A549 (cell line): ENCODE data around the gene MAD1L1.

Source experiments
- EP300 ChIP-seq, 2 experiments: fragments of >200 bp; sonication (Bioruptor Twin); formaldehyde crosslinking; IDR thresholded peaks; 2 replicates in 1 of 2; 3 replicates in 1 of 2; pipeline ENCODE4 v1.6.1; 2016 to 2017
- FOSL2 ChIP-seq, 2 experiments: fragments of 450-650 bp in 1 of 2; fragments of >200 bp in 1 of 2; sonication (Bioruptor Twin) in 1 of 2; formaldehyde crosslinking; IDR thresholded peaks; 2 replicates each; pipeline versions ENCODE4 v1.5.0 to v1.6.1; 2016 to 2020; ENCODE audit warnings: mild to moderate bottlenecking in 1 of 2, moderate library complexity in 1 of 2
- HOXA7 ChIP-seq: fragments of 250-450 bp; sonication (Bioruptor Pico); IDR thresholded peaks from 2 replicates; pipeline ENCODE4 v1.5.0; 2020; ENCODE audit warnings: mild to moderate bottlenecking, moderate library complexity
- POLR2A ChIP-seq: IDR thresholded peaks from 2 replicates; pipeline ENCODE4 v1.6.1; 2012; ENCODE audit warnings: mild to moderate bottlenecking, low read length
- POLR2AphosphoS2 ChIP-seq: conservative IDR thresholded peaks from 2 replicates; pipeline ENCODE4 v1.6.1; 2012; ENCODE audit warnings: low read length, improper control_type of control experiment, inconsistent platforms
- RAD21 ChIP-seq, 2 experiments: fragments of >200 bp in 1 of 2; sonication (Bioruptor Twin) in 1 of 2; formaldehyde crosslinking in 1 of 2; IDR thresholded peaks in 1 of 2; conservative IDR thresholded peaks in 1 of 2; 2 replicates in 1 of 2; 3 replicates in 1 of 2; pipeline ENCODE4 v1.6.1; 2012 to 2018; ENCODE audit warnings: inconsistent platforms in 1 of 2
- SMC3 ChIP-seq: fragments of >200 bp; sonication (Bioruptor Twin); formaldehyde crosslinking; IDR thresholded peaks from 3 replicates; pipeline ENCODE4 v1.6.1; 2018; ENCODE audit warnings: inconsistent platforms
- ZFP36 ChIP-seq: fragments of 450-650 bp; IDR thresholded peaks from 2 replicates; pipeline ENCODE4 v1.6.1; 2014; ENCODE audit warnings: borderline replicate concordance; ENCODE audit not compliant: partially characterized antibody
- TF ChIP-seq, protein P1 (sequence below): IDR thresholded peaks from 2 replicates; pipeline ENCODE4 v1.6.1; 2012; ENCODE audit warnings: low read depth, borderline replicate concordance
- TF ChIP-seq, protein P2 (sequence below): fragments of >200 bp; sonication (Bioruptor Twin); formaldehyde crosslinking; IDR thresholded peaks from 3 replicates; pipeline ENCODE4 v1.5.1; 2016
- TF ChIP-seq, protein P3 (sequence below): fragments of 200-600 bp; sonication (generic); IDR thresholded peaks from 2 replicates; pipeline ENCODE4 v1.6.1; 2016; ENCODE audit warnings: antibody characterized with exemption, mild to moderate bottlenecking, moderate library complexity

DNA sequence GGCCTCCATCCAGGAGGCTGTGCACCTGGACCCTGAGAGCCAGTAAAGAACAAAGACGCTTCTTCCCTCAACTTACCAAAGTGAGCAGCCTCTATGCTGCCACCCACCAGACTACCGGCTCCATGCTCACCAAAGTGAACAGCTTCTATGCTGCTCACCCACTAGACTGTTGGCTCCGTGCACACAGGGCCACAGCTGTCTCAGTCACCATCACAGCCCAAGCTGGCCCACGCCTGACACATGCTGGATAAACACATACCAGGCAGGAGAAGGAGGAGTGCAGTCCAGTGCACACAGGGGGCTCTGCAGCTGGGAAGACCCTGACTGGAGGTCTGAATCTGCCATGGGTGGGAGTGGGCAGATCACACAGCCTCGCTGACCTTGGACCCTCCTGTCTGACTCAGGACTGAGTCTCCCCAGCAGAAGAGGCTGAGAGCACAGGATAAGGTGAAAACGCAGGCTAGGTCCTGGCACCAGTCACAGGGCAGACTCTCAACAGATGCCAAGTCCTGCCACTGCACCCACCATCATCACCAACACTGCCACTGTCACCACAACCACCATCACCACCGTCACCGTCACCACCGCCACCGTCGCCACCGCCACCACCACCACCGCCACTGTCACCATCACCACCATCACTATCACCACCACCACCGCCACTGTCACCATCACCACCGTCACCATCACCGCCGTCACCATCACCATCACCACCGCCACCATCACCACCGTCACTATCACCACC, 130.9 kb downstream of the MAD1L1 start:
- TF ChIP-seq, protein P1, sequence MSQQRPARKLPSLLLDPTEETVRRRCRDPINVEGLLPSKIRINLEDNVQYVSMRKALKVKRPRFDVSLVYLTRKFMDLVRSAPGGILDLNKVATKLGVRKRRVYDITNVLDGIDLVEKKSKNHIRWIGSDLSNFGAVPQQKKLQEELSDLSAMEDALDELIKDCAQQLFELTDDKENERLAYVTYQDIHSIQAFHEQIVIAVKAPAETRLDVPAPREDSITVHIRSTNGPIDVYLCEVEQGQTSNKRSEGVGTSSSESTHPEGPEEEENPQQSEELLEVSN = no peak
- TF ChIP-seq EP300 (IDR thresholded peaks at IDR 0.05) = no peak
- TF ChIP-seq FOSL2 (IDR thresholded peaks at IDR 0.05) = no peak
- TF ChIP-seq FOSL2 (CRISPR knock-in tag; IDR thresholded peaks at IDR 0.05) = no peak
- TF ChIP-seq HOXA7 (CRISPR knock-in tag) = no peak
- no peak for TF ChIP-seq ZFP36
- TF ChIP-seq, protein P2, sequence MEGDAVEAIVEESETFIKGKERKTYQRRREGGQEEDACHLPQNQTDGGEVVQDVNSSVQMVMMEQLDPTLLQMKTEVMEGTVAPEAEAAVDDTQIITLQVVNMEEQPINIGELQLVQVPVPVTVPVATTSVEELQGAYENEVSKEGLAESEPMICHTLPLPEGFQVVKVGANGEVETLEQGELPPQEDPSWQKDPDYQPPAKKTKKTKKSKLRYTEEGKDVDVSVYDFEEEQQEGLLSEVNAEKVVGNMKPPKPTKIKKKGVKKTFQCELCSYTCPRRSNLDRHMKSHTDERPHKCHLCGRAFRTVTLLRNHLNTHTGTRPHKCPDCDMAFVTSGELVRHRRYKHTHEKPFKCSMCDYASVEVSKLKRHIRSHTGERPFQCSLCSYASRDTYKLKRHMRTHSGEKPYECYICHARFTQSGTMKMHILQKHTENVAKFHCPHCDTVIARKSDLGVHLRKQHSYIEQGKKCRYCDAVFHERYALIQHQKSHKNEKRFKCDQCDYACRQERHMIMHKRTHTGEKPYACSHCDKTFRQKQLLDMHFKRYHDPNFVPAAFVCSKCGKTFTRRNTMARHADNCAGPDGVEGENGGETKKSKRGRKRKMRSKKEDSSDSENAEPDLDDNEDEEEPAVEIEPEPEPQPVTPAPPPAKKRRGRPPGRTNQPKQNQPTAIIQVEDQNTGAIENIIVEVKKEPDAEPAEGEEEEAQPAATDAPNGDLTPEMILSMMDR = no peak
- no peak for TF ChIP-seq POLR2A
- no peak for TF ChIP-seq POLR2AphosphoS2
- no peak for TF ChIP-seq RAD21 (conservative IDR thresholded peaks at IDR 0.05 in 1 of 2, IDR thresholded peaks at IDR 0.05 in 1 of 2)
- TF ChIP-seq, protein P3, sequence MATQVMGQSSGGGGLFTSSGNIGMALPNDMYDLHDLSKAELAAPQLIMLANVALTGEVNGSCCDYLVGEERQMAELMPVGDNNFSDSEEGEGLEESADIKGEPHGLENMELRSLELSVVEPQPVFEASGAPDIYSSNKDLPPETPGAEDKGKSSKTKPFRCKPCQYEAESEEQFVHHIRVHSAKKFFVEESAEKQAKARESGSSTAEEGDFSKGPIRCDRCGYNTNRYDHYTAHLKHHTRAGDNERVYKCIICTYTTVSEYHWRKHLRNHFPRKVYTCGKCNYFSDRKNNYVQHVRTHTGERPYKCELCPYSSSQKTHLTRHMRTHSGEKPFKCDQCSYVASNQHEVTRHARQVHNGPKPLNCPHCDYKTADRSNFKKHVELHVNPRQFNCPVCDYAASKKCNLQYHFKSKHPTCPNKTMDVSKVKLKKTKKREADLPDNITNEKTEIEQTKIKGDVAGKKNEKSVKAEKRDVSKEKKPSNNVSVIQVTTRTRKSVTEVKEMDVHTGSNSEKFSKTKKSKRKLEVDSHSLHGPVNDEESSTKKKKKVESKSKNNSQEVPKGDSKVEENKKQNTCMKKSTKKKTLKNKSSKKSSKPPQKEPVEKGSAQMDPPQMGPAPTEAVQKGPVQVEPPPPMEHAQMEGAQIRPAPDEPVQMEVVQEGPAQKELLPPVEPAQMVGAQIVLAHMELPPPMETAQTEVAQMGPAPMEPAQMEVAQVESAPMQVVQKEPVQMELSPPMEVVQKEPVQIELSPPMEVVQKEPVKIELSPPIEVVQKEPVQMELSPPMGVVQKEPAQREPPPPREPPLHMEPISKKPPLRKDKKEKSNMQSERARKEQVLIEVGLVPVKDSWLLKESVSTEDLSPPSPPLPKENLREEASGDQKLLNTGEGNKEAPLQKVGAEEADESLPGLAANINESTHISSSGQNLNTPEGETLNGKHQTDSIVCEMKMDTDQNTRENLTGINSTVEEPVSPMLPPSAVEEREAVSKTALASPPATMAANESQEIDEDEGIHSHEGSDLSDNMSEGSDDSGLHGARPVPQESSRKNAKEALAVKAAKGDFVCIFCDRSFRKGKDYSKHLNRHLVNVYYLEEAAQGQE = no peak
- no peak for TF ChIP-seq SMC3
